Peyer's patch (tissue), 4 donors: ENCODE measurements around the gene MED16.

Experiments used
- CTCF ChIP-seq, 6 experiments: fragments of 450-650 bp in 4 of 6; fragments of 200-600 bp in 2 of 6; sonication (generic) in 1 of 6; IDR thresholded peaks; one replicate each; pipeline ENCODE4 v1.5.1; 2017 to 2019; ENCODE audit warnings: antibody characterized with exemption in 6 of 6, mild to moderate bottlenecking in 3 of 6, moderate library complexity in 1 of 6
- POLR2A ChIP-seq, 2 donors: fragments of 450-650 bp; IDR thresholded peaks; one replicate each; pipeline ENCODE4 v1.5.1; 2017; ENCODE audit warnings: antibody characterized with exemption in 2 of 2, mild to moderate bottlenecking in 2 of 2, moderate library complexity in 2 of 2

- TF ChIP-seq CTCF (IDR thresholded peaks at IDR 0.05) (no peak), POLR2A (IDR thresholded peaks at IDR 0.05) (no peak)
Observed at GRCh38 chr19:871446-872265, 21.3 kb downstream of the MED16 start.
